Sigmoid colon (tissue), 4 donors: Measurements from ENCODE around the gene LCMT1.

Experiments
- POLR2A ChIP-seq, 2 donors: fragments of 450-650 bp; IDR thresholded peaks; one replicate each; pipeline ENCODE4 v1.6.1; 2016; ENCODE audit warnings: antibody characterized with exemption in 2 of 2, mild to moderate bottlenecking in 2 of 2, moderate library complexity in 2 of 2
- POLR2AphosphoS5 ChIP-seq, 4 donors: sonication (generic); formaldehyde crosslinking; IDR thresholded peaks; one replicate each; pipeline ENCODE4 v1.6.1; 2017; ENCODE audit warnings: antibody characterized with exemption in 4 of 4
- TF ChIP-seq, protein P1 (sequence below), 4 experiments: fragments of 450-650 bp in 3 of 4; fragments of 200-600 bp in 1 of 4; IDR thresholded peaks; one replicate each; pipeline ENCODE4 v1.5.1; 2016 to 2019; ENCODE audit warnings: antibody characterized with exemption in 4 of 4, mild to moderate bottlenecking in 3 of 4, moderate library complexity in 2 of 4

DNA sequence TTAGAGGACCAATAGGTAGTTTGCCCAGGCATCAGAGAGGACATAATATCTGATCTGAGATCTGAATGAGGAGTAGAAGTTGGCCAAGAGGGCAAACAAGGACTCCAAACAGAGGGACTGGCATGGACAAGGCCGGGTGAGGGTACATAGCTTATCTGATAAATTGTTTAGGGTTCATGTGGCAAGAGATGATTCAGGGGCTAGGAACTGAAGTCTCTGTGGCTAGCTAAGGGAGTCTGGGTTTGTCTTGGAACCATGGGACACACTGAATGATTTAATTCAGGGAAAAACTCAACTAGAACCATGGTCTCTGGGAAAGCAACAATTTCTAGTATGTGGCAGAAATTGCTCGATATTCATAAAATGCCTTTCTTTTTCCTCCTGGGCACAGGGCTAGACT is 101.1 kb downstream of the LCMT1 start:
- TF ChIP-seq, protein P1, sequence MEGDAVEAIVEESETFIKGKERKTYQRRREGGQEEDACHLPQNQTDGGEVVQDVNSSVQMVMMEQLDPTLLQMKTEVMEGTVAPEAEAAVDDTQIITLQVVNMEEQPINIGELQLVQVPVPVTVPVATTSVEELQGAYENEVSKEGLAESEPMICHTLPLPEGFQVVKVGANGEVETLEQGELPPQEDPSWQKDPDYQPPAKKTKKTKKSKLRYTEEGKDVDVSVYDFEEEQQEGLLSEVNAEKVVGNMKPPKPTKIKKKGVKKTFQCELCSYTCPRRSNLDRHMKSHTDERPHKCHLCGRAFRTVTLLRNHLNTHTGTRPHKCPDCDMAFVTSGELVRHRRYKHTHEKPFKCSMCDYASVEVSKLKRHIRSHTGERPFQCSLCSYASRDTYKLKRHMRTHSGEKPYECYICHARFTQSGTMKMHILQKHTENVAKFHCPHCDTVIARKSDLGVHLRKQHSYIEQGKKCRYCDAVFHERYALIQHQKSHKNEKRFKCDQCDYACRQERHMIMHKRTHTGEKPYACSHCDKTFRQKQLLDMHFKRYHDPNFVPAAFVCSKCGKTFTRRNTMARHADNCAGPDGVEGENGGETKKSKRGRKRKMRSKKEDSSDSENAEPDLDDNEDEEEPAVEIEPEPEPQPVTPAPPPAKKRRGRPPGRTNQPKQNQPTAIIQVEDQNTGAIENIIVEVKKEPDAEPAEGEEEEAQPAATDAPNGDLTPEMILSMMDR (IDR thresholded peaks at IDR 0.05), result no peak
- TF ChIP-seq POLR2AphosphoS5 (IDR thresholded peaks at IDR 0.05) (no peak), POLR2A (IDR thresholded peaks at IDR 0.05) (no peak)
